GM12872 (cell line): ENCODE data around the gene CAB39L.

Experiments
- TF ChIP-seq, protein P1 (sequence below): IDR thresholded peaks from 3 replicates; pipeline ENCODE4 v1.5.1; 2011; ENCODE audit warnings: low read depth, mild to moderate bottlenecking, low read length, moderate library complexity; ENCODE audit not compliant: insufficient read depth

CAB39L gene

DNA sequence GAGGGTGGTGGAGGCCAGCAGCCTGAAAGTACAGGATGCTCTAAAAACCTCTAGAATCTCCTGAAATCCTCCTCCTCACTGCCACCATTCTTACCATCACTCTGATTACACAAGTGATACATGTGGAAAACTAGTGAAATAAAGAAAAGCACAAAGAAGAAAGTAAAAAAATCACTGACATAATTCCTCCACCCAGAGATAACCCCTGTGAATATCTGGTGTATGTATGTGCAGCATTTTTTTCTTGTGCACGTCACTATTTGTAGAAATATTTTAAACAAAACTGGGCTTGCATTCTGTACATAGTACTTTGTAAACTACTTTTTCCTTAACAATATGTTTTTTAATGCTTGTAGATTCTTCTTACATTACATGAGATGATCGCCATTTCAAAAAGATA lies 122.9 kb downstream of the CAB39L start:
- TF ChIP-seq, protein P1, sequence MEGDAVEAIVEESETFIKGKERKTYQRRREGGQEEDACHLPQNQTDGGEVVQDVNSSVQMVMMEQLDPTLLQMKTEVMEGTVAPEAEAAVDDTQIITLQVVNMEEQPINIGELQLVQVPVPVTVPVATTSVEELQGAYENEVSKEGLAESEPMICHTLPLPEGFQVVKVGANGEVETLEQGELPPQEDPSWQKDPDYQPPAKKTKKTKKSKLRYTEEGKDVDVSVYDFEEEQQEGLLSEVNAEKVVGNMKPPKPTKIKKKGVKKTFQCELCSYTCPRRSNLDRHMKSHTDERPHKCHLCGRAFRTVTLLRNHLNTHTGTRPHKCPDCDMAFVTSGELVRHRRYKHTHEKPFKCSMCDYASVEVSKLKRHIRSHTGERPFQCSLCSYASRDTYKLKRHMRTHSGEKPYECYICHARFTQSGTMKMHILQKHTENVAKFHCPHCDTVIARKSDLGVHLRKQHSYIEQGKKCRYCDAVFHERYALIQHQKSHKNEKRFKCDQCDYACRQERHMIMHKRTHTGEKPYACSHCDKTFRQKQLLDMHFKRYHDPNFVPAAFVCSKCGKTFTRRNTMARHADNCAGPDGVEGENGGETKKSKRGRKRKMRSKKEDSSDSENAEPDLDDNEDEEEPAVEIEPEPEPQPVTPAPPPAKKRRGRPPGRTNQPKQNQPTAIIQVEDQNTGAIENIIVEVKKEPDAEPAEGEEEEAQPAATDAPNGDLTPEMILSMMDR: no peak

DNA sequence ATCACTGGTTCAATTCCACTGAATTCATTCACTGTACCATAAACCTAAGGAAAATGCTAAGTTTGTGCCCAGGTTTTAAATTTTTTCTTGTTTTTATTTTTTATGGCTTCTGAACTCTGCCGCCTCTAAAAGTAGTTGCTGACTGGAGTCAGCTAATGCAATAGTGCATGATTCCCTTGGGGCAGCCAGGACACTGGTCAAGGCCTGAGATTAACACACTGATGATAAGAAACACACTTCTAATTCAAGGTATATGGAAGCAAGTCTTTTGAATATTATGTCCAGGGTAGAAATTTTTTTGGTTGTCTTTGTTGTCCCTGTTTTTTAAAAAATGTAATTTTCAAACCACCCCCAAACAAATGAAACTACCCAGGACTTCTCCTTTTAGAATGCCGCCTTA lies 123.9 kb downstream of the CAB39L start:
- TF ChIP-seq, protein P1: no peak

DNA sequence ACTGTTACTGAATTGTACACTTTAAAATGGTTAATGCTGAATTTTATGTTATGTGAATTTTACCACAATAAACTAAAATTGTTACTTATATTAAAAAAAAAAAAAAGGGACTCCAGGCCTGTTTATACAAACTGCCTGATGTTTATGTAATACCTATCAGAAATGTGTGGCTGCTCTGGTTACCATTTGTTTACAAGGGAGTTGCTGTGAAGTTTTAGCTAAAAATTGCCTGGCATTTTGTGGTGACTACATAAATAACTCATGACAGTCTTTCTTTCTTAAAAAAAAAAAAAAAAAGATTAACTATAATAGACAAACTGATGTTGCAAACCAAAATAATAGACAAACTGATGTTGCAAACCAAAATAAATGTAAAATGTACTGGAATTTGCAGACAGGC lies 124.3 kb downstream of the CAB39L start:
- TF ChIP-seq, protein P1: no peak

DNA sequence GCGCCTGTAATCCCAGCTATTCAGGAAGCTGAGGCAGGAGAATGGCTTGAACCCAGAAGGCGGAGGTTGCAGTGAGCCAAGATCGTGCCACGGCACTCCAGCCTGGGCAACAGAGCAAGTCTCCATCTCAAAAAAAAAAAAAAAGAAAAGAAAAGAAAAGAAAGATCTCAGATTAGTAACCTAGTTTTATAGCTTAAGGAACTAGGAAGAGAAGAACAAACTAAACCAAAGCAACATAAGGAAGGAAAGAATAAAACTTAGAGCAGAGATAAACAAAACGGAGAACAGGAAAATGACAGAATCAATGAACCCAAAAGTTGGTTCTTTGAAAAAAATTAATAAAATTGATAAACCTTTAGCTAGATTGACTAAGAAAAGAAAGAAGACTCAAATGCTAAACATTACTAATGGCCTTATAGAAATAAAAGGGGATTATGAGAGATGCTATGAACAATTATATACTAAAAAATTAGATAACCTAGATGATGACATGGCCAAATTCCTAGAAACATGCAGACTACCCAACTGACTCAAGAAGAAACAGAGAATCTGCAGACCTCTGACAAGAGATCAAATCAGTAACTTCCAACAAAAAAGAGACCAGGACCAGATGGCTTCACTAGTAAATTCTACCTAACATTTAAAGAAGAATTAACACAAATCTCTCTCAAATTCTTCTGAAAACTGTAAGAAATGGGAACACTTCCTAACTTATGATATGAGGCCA lies 127.9 kb downstream of the CAB39L start:
- TF ChIP-seq, protein P1: no peak

DNA sequence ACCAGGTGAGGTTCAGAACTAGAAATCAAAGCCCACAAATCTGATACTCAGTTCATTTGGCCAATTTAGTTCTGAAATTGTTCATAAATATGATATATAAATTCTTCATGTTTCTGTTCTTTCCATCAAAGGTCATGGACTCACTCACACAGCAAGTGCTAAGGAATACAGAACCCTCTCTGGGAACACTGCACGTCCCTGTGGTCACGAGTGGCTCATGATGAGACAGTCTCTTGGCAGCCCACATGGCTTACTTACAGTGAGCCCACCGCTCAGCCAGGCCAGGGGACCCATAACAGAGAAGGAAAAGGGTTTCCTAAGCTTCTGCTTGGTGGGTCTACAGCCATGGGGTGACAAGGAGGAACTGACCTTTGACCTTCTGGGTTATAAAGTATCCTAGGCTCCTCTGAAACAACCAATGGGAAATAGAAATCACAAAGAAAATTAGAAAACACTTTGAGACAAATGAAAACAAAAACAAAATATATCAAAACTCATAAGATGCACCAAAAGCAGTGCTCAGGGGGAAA lies 128.8 kb downstream of the CAB39L start:
- TF ChIP-seq, protein P1: no peak

DNA sequence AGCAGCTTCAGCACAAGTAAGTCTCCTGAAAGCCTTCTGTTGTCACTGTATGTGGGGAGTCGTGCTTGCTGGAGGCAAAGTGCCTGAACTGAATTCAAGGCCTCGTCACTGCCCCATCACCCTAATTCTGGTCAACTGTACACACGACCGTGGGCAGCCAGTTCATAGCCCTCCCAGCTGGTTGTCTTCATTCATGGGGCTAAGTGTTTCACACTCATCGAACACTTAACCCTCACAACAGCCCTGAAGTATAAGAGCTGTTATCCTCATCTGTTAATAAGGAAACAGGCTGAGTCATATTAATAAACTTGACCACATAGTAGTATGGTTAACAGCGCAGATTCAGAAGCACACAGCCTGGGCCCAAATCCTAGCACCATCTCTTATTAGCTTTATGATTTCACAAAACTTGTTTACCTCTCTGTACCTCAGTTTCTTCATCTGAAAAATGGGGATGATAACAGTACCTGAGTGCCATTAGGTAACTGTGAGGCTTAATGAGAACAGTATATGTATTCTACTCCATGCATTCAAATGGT lies 129.5 kb downstream of the CAB39L start:
- TF ChIP-seq, protein P1: no peak

DNA sequence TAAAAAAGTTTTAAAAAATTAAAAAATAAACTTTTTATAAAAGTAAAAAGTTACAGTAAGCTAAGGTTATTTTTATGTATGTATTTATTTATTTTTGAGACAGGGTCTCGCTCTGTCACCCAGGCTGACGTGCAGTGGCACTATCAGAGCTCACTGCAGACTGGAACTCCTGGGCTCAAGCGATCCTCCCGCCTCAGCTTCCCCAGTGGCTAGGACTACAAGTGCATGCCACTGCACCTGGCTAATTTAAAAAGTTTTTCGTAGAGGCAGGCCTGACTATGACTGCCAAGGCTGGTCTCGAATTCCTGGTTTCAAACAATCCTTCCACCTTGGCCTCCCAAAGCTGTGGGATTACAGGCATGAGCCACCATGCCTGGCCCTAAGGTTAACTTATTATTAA lies 132.0 kb downstream of the CAB39L start:
- TF ChIP-seq, protein P1: no peak
